Measurements from ENCODE around the gene SHKBP1. TPM values are rescaled to one million over a fixed set of nuclear protein-coding genes. Genes with fewer than 3 reads are reported as not detected.

The SHKBP1 gene
- total and polyA plus RNA-seq, 8 donors, result 33.6 to 122 (median 43.8) TPM

DNA sequence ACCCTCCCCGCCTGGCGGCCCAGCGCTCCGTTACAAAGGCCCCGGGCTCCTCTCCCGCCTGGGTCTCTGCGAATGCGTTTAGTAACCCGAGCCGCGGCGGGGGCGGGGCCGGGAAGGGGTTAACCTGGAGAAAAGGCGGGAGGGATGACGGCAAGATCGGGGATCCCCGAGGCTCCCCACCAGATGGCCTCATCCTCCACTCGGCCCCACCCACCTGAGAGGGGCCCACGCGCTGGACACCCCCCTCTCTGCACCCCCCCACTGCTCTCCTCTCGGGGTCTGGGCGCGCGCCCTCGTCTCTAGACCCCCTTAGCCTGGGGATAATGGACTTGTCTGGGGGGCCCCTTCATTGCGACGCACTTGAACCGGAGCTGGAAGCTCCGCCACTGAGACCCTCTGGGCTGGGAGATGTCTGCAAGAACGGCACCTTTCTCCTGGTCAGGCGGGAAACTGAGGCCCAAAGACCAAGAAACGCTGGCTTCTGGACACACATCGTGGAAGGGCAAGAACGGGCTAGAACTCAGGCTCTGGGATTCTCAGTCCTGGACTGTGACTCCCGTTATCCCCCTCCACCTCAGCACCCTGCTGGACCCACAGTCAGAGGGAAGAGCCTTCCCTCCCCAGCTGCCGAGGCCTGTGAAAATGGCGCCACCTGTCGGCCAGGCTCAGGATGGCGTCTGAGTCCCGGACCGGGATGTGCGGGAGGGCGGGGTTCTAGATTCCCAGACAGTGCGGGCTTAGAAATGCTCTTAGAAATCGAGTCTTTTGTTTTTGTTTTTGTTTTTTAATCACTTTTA, 21.6 kb downstream of the SHKBP1 start:
- Histone ChIP-seq H3K27ac (no peak overlapping the region), H3K27me3 (peaks cover 42 to 90% of the 10 kb centered on the region in 2 donors), H3K9me3 (no peaks in the 10 kb centered on the region), H3K36me3 (no peaks in the 10 kb centered on the region), H3K4me1 (peaks cover 18 to 64% of the 10 kb centered on the region in 2 donors), H3K4me3 (no peak overlapping the region)
- TF ChIP-seq, protein P1, sequence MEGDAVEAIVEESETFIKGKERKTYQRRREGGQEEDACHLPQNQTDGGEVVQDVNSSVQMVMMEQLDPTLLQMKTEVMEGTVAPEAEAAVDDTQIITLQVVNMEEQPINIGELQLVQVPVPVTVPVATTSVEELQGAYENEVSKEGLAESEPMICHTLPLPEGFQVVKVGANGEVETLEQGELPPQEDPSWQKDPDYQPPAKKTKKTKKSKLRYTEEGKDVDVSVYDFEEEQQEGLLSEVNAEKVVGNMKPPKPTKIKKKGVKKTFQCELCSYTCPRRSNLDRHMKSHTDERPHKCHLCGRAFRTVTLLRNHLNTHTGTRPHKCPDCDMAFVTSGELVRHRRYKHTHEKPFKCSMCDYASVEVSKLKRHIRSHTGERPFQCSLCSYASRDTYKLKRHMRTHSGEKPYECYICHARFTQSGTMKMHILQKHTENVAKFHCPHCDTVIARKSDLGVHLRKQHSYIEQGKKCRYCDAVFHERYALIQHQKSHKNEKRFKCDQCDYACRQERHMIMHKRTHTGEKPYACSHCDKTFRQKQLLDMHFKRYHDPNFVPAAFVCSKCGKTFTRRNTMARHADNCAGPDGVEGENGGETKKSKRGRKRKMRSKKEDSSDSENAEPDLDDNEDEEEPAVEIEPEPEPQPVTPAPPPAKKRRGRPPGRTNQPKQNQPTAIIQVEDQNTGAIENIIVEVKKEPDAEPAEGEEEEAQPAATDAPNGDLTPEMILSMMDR (IDR thresholded peaks at IDR 0.05), result peak; percentile 98 to 99
- intact Hi-C loops (cut with DNase I), result loop anchor here in 1 of 2 donors (10.0 kb wide), 1 partner anchor 64 kb away; no protein-coding TSS in a partner anchor
- peak; percentile 85 to 97 (median 92) for DNase-seq
- ATAC-seq, result peak; percentile 78

GRCh38 chr19:40598918-40599307, 22.2 kb downstream of the SHKBP1 start:
- ATAC-seq, result no peak
- H3K4me1 ChIP-seq, result peaks cover 18 to 70% of the 10 kb centered on the region in 2 donors
- no peak overlapping the region for H3K4me3 ChIP-seq
- peaks cover 42 to 96% of the 10 kb centered on the region in 2 donors for H3K27me3 ChIP-seq
- H3K27ac ChIP-seq, result no peak overlapping the region
- no peak for DNase-seq
- no peaks in the 10 kb centered on the region for H3K36me3 ChIP-seq
- no peaks in the 10 kb centered on the region for H3K9me3 ChIP-seq
- TF ChIP-seq, protein P1 (IDR thresholded peaks at IDR 0.05), result peak in 1 of 2 donors; percentile 27
- intact Hi-C loops (cut with DNase I), result loop anchor here in 1 of 2 donors (10.0 kb wide), 1 partner anchor 64 kb away; no protein-coding TSS in a partner anchor

DNA sequence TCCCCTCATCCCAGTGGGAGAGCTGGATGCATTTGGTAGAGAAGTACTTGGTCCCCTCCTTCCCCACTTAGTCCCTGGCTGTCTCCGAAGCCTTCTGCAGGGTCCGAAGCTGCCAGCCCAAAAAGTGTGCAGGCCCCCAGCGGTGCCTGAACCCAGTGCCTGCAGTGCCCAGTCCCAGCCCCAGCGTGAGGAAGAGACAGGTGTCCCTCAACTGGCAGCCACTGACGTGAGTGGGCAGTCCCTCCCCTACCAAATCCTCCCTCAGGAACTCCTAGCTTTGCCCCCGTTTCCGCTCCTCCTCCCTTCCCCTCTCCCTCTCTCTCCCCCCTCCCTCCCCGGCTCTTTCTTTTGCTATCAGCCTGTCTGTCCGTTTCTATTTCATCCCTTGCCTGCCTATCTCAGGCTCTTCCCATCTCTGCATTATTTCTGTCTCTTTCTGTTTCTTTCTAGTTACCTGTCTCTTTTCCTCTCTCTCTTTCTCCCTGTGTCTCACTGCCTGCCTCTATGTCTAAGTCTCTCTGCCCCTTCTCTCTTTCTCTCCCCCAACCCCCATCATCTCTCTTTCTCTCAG, 22.7 kb downstream of the SHKBP1 start:
- no peaks in the 10 kb centered on the region for H3K9me3 ChIP-seq
- no peak overlapping the region for H3K27ac ChIP-seq
- no peaks in the 10 kb centered on the region for H3K36me3 ChIP-seq
- H3K4me1 ChIP-seq, result peaks cover 22 to 74% of the 10 kb centered on the region in 2 donors
- intact Hi-C loops (cut with DNase I), result loop anchor here in 1 of 2 donors (10.0 kb wide), 1 partner anchor 65 kb away; no protein-coding TSS in a partner anchor
- peak in 1 of 4 donors; percentile 49 for DNase-seq
- H3K27me3 ChIP-seq, result peaks cover 42 to 100% of the 10 kb centered on the region in 2 donors
- ATAC-seq, result no peak
- TF ChIP-seq, protein P1 (IDR thresholded peaks at IDR 0.05), result no peak
- no peak overlapping the region for H3K4me3 ChIP-seq

- Histone ChIP-seq H3K27me3 (peaks cover 42 to 100% of the 10 kb centered on the region in 2 donors), H3K4me3 (no peak overlapping the region), H3K4me1 (peaks cover 28 to 80% of the 10 kb centered on the region in 2 donors), H3K9me3 (no peaks in the 10 kb centered on the region), H3K36me3 (no peaks in the 10 kb centered on the region), H3K27ac (peak overlapping the region in 1 of 2 donors; percentile 35)
- TF ChIP-seq, protein P1 (IDR thresholded peaks at IDR 0.05), result no peak
- intact Hi-C loops (cut with DNase I), result loop anchor here in 1 of 2 donors (10.0 kb wide), 1 partner anchor 65 kb away; no protein-coding TSS in a partner anchor
- DNase-seq, result peak in 1 of 4 donors; percentile 82
- ATAC-seq, result no peak
Measured at GRCh38 chr19:40599902-40600569, 23.4 kb downstream of the SHKBP1 start.
